Hypothalamus (tissue), 51 donors: ENCODE measurements around the gene USP34.
"Not testable (repeated sequence)": the region's sequence is repeated elsewhere in the genome, so short reads cannot be mapped to it uniquely, and the experiment has no call there.

Source experiments
- DNase-seq, 51 donors: peaks; one replicate each; lab custom pipeline; 2025; lab: John Stamatoyannopoulos, UW

The USP34 gene

DNA sequence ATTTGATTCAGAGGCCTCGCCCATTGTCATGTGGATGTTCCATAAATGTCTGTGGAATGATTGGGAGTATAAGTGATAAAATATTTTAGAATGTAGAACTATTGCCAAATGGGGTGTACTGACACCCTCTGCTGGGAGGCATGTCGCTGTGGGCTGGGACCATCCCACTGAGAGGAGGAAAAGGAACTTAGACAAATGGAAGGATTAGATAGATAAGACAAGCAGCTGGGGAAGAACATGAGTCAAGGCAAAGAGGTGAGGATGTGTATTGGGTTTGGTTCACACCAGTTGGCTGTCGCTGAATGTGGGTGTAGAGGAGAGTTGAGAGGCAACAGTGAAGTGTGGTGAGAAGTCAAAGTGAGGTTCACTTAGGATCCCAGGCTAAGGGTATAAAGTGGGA is 304.9 kb downstream of the USP34 start:
- DNase-seq: no peak

DNA sequence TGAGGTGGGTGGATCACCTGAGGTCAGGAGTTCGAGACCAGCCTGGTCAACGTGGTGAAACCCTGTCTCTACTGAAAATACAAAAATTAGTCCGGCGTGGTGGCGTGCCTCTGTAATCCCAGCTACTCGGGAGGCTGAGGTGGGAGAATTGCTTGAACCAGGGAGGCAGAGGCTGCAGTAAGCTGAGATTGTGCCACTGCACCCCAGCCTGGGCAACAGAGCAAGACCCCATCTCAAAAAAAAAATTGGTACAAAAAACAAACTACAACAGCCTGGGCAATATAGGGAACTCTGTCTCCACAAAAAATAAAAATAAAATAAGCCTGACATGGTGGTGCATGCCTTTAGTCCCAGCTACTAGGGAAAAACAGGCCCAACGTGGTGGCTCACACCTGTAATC is 305.8 kb downstream of the USP34 start:
- DNase-seq: not testable (repeated sequence)

DNA sequence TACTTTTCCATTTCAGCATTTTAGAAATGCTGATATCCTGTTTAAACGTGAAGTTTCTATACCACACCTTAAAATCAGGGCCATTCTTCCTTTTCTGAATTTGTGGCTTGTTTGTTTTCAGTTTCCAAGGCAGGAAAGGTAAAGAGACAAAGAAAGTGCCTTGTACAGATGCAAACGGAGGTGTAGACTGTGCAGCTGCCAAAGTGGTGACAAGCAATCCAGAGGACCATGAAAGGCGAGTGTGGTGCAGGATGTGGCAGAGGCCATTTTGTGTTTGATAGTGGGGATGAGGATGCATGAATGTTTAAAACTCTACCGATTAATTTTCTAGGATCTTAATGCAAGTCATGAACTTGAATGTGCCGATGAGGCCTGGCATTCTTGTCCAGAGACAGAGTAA is 308.2 kb downstream of the USP34 start:
- no peak for DNase-seq

DNA sequence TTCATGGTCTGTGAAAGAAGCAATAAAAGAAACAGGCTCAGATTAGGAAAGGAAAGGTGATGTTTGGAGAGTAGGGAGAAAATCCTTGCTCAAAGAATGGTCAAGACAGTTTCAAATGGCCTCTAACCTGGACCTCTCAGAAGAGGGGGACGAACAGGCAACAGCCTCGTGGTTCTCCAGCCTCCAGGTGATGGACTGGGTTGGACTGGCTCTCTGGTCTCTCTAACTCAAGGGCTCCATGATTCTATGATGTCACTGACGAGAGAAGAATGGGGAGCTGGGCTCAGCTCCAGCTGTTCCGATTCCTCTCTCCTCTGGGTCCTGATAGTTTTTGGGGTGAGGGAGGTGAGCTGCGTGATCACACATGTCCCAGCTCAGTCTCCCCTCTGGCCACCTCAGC is 309.0 kb downstream of the USP34 start, which contains the start of gene C2orf74:
Gene C2orf74, plus strand, starts transcription at position 301 of the 400 bp plus-strand sequence. CDS start 327 bp downstream, outside the sequence.
- no peak for DNase-seq

DNA sequence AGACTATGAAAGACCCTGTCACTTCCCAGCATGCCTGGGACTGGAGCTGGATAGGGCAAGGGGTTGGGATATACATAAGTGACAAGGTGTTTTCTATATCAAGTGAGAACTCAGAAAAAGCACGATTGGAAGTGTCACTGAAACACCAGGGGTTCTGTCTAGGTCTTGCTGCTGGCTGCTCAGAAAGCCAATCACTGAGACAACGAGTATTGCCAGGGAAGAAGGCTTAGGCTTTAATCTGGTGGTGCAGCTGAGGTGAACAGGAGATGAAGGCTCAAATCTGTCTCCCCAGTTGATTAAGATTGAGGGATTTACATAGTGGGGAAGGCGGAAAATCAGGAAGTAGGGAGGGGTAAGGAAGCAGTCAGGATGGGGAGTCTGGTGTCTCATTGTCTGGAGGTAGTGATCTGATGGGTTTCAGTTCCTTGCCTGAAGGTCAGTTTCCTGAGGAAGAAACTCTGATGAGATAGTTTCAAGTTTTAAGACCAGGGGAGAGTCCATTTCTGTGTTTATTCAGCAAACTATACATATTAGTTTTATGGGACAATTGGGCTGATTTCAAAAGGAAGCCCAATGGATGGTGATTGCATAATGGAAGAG is 312.4 kb downstream of the USP34 start:
- DNase-seq: no peak

DNA sequence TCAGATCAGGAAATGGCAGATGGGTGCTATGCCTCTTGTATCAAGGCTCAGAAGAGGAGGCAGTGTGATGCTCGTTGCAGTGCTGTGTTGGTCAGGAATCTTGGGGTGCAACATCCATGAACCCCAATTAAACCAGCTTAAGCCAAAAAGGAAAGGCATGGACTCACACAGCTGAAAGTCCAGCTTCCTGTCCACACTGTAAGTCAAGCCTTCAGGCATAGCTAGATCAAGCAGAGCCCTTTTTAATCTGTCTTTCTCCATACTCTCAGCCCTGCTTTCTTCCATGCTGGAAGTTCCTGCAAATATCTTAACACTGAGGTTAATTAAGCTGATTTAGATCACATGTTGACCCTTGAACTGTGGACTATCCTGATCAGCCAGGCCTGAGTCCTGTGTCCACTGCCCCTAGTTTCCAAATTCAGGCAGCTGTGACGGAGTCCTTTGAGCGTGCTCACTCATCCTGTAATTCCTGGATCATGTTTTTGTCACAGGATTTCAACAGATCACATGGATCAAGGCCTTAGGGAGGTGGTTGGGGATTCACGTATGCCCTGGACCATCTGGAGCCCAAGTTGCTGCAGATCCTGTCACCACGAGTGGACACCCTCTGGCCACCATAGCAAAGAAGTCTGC is 313.4 kb downstream of the USP34 start:
- no peak for DNase-seq

DNA sequence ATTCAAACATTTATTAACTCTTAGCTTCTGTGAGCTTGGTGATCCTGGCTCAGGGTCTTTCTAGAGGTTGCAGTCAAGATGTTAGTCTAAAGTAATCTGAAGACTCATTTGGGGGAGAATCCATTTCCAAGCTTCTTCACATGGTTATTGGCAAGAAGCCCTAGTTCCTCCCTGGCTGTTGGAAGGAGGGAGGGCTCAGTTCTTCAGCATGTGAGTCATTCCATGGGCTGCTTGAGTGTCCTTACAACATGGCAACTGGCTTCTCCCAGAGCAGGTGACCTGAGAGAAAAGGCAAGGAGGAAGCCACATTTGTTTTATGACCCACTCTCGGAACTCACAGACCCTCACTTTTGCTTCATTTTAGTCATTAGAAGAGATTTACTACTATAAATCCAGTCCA is 319.5 kb downstream of the USP34 start:
- no peak for DNase-seq

DNA sequence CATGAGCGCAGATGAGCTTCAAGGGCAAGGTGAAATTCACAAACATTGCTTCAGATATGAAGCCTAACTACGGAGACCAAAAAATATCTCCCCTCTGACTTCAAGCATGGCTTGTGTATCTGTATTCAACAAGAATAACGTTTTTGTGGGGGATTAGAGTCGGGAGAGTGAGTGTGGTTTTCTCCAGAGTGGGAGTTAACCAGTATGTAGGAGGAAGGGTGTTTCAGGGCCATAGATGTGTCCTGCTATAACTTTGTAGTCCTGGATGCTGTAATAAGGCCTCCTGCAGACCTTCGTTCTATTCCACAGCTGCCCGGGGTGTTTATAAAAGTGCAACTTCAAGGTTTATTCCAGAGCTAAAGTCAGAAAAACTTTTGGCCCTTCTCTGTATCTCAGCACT is 321.8 kb downstream of the USP34 start:
- no peak for DNase-seq

DNA sequence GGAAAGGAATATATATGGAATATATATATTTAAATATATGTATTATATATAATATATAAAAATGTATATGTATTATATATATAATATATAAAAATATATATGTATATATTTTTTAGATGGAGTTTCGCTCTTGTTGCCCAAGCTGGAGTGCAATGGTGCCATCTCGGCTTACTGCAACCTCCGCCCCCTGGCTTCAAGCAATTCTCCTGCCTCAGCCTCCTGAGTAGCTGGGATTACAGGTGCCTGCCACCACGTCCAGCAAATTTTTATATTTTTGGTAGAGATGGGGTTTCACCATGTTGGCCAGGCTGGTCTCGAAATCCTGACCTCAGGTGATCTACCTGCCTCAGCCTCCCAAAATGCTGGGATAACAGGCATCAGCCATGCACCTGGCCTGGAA is 322.8 kb downstream of the USP34 start:
- DNase-seq: not testable (repeated sequence)

DNA sequence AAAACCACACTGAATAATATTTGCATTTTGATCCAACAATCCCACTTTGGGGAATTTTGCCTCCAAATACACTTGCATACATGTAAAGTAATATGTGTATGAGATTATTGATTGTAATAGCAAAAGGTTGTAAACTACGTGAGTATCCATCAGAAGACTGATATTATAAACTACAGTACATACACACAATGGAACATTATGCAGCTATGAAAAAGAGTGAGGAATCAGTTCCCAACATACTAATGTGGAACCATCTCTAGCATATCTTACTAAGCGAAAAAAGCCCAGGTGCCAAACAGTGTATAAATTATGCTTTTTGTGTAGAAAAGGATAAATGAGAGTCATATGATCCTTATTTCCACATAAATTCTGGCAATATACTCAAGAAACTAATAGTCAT is 324.9 kb downstream of the USP34 start:
- DNase-seq: no peak

DNA sequence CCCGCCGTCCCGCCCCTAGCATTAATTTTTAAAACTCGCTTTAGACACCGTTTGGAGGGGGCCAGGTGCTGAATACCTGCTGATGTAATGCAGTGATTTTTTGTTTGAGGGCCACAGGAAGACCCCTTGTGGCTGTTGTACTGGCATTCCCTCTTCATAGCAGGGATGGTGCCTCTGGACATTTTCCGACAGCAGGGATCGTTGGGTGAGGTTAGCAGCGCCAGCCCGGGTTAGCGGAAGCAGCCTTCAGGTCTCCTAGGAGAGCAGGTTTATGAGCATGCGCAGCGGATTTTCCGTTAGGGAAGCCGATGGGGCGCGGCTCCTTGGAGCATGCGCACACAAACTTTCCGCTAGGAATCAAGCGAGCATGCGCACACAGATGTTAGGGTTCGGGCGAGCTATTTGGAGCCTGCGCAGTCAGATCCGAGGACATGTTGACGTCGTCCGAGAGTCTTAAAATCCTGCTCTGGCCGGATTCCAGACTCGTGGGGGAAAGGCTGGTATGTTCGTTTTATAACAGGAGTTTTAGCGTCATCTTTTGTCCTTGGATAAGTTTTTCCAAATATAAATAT is 326.1 kb downstream of the USP34 start:
- DNase-seq: peak; percentile 51 to 97 (median 85)

DNA sequence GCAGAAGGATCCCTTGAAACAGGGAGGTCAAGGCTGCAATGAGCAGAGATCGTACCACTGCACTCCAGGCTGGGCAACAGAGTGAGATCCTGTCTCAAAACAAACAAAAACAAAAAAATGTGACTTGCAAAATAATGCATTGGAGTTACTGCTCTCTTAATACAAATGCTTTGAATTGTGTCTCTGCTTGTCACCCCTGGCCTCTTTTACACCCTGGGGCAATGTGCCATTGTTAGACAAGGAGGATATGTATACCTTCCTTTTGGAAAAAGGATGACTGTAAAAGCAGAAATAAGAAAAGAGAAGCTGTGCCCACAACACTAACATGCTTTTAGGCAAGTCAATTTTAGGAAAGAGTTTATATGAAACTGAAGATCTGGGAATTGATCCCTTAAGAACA is 329.7 kb downstream of the USP34 start:
- no peak for DNase-seq

DNA sequence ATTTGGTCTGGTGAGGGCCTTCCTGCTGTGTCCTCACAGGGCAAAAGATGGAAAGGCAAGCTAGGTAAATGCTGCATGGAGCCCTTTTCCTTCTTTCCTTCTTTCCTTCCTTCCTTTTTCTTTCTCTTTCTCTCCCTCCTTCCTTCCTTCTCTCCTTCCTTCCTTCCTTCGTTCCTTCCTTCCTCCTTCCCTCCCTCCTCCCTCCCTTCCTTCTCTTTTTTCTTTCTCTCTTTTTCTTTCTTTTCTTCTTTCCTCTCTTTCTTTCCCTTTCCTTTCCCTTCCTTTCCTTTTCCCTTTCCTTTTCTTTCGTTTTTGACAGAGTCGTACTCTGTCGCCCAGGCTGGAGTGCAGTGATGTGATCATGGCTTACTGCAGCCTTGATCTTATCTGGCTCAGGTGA is 332.0 kb downstream of the USP34 start:
- no peak for DNase-seq
